Measurements from ENCODE around the gene ZNF837. TPM values are rescaled to one million over a fixed set of nuclear protein-coding genes. Genes with fewer than 3 reads are reported as not detected.

Gene ZNF837
- total and polyA plus RNA-seq, 2 of the 13 experiments (the other 11 are each of a cell fraction or from before 2014, with no cell fraction given) = 0.29 to 1.3 TPM

GRCh38 chr19:58326914-58327726 is 53.7 kb downstream of the ZNF837 start, which contains the start of gene ZSCAN22 (continued):
- 0 out of 2 replicates have a peak, but pooled peaks have one; percentile 40 for TF ChIP-seq NCOA2 (CRISPR knock-in tag; IDR thresholded peaks at IDR 0.05)
- no peak for TF ChIP-seq ZFP36L2 (CRISPR knock-in tag; IDR thresholded peaks at IDR 0.05)
- peak; percentile 52; the same call in 1 of the 2 replicates for TF ChIP-seq KLF11 (CRISPR knock-in tag; IDR thresholded peaks at IDR 0.05)
- no peak; the same call in 1 of the 2 replicates for TF ChIP-seq TOE1 (CRISPR knock-in tag; IDR thresholded peaks at IDR 0.05)
- no peak for TF ChIP-seq SMARCE1 (IDR thresholded peaks at IDR 0.05; ENCODE audit: borderline replicate concordance)
- TF ChIP-seq ZNF512 (CRISPR knock-in tag; IDR thresholded peaks at IDR 0.05) = 0 out of 2 replicates have a peak, but pooled peaks have one; percentile 71
- TF ChIP-seq SMARCC2 (IDR thresholded peaks at IDR 0.05) = no peak
- TF ChIP-seq PHF8 (CRISPR knock-in tag; IDR thresholded peaks at IDR 0.05) = peak; percentile 97
- TF ChIP-seq ZNF33A (CRISPR knock-in tag; IDR thresholded peaks at IDR 0.05; ENCODE audit: borderline replicate concordance) = no peak
- TF ChIP-seq, protein P1, sequence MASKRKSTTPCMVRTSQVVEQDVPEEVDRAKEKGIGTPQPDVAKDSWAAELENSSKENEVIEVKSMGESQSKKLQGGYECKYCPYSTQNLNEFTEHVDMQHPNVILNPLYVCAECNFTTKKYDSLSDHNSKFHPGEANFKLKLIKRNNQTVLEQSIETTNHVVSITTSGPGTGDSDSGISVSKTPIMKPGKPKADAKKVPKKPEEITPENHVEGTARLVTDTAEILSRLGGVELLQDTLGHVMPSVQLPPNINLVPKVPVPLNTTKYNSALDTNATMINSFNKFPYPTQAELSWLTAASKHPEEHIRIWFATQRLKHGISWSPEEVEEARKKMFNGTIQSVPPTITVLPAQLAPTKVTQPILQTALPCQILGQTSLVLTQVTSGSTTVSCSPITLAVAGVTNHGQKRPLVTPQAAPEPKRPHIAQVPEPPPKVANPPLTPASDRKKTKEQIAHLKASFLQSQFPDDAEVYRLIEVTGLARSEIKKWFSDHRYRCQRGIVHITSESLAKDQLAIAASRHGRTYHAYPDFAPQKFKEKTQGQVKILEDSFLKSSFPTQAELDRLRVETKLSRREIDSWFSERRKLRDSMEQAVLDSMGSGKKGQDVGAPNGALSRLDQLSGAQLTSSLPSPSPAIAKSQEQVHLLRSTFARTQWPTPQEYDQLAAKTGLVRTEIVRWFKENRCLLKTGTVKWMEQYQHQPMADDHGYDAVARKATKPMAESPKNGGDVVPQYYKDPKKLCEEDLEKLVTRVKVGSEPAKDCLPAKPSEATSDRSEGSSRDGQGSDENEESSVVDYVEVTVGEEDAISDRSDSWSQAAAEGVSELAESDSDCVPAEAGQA (IDR thresholded peaks at IDR 0.05; ENCODE audit: low read depth) = peak; percentile 91
- TF ChIP-seq, protein P1 (CRISPR knock-in tag; IDR thresholded peaks at IDR 0.05; ENCODE audit: borderline replicate concordance) = no peak
- peak; percentile 97 for TF ChIP-seq KMT2A (CRISPR knock-in tag; IDR thresholded peaks at IDR 0.05)
- no peak for TF ChIP-seq ZNF7 (CRISPR knock-in tag; IDR thresholded peaks at IDR 0.05)
- TF ChIP-seq TARDBP (CRISPR knock-in tag; IDR thresholded peaks at IDR 0.05) = peak; percentile 82
- peak; percentile 65 for TF ChIP-seq SALL1 (CRISPR knock-in tag; IDR thresholded peaks at IDR 0.05)
- peak; percentile 86; the same call in 1 of the 2 replicates for TF ChIP-seq ZGPAT (CRISPR knock-in tag; IDR thresholded peaks at IDR 0.05)
- TF ChIP-seq ARHGAP35 (CRISPR knock-in tag; IDR thresholded peaks at IDR 0.05; ENCODE audit: borderline replicate concordance) = no peak; the same call in 1 of the 2 replicates
- TF ChIP-seq ZNF138 (CRISPR knock-in tag; IDR thresholded peaks at IDR 0.05; ENCODE audit: low read depth) = no peak
- peak; percentile 37; the same call in 1 of the 2 replicates for TF ChIP-seq SAFB2 (CRISPR knock-in tag; IDR thresholded peaks at IDR 0.05; ENCODE audit: borderline replicate concordance, low read depth)
- TF ChIP-seq KLF15 (CRISPR knock-in tag; IDR thresholded peaks at IDR 0.05; ENCODE audit: borderline replicate concordance) = no peak
- no peak for TF ChIP-seq SNAI1 (CRISPR knock-in tag; IDR thresholded peaks at IDR 0.05; ENCODE audit: borderline replicate concordance)
- peak; percentile 43; the same call in 1 of the 2 replicates for TF ChIP-seq ZNF460 (CRISPR knock-in tag; IDR thresholded peaks at IDR 0.05; ENCODE audit: borderline replicate concordance)
